HG03159 (cell line): ENCODE results near the gene THY1.
"Not testable (repeated sequence)": the region's sequence is repeated elsewhere in the genome, so short reads cannot be mapped to it uniquely, and the experiment has no call there.

Experiments
- ATAC-seq: cut with Tn5 transposase; IDR thresholded peaks from one replicate; pipeline ENCODE4 v1.9.1; 2021; ENCODE audit warnings: mild to moderate bottlenecking, moderate library complexity; ENCODE audit not compliant: unreplicated experiment

Gene THY1

GRCh38 chr11:119422809-119423508 is at the start of gene THY1:
Gene THY1, minus strand, starts transcription at chr11:119423172. Its CDS starts 2,267 bp downstream, at chr11:119420905.
- ATAC-seq = no peak

- no peak for ATAC-seq
Measured at GRCh38 chr11:119472186-119472855, 49.3 kb upstream of the THY1 start.

- ATAC-seq = no peak
Measured at GRCh38 chr11:119471329-119471728, 48.4 kb upstream of the THY1 start.

- no peak for ATAC-seq
Measured at GRCh38 chr11:119470317-119471291, 47.6 kb upstream of the THY1 start.

GRCh38 chr11:119469506-119469905 is 46.5 kb upstream of the THY1 start:
- no peak for ATAC-seq

- no peak for ATAC-seq
Measured at GRCh38 chr11:119468511-119468910, 45.5 kb upstream of the THY1 start.

- ATAC-seq = no peak
Measured at GRCh38 chr11:119461229-119461963, 38.4 kb upstream of the THY1 start.

- ATAC-seq = no peak
Measured at GRCh38 chr11:119460582-119460981, 37.6 kb upstream of the THY1 start.

- no peak for ATAC-seq
Measured at GRCh38 chr11:119460097-119460496, 37.1 kb upstream of the THY1 start.

GRCh38 chr11:119459293-119459976 is 36.5 kb upstream of the THY1 start:
- no peak for ATAC-seq

GRCh38 chr11:119455708-119456107 is 32.7 kb upstream of the THY1 start:
- not testable (repeated sequence) for ATAC-seq

- ATAC-seq = not testable (repeated sequence)
Measured at GRCh38 chr11:119455241-119455640, 32.3 kb upstream of the THY1 start.

- no peak for ATAC-seq
Measured at GRCh38 chr11:119453881-119454280, 30.9 kb upstream of the THY1 start.

GRCh38 chr11:119450590-119451326 is 27.8 kb upstream of the THY1 start:
- ATAC-seq = no peak

- no peak for ATAC-seq
Measured at GRCh38 chr11:119449498-119449897, 26.5 kb upstream of the THY1 start.

GRCh38 chr11:119448380-119448779 is 25.4 kb upstream of the THY1 start:
- ATAC-seq = no peak

- ATAC-seq = no peak
Measured at GRCh38 chr11:119447664-119448242, 24.8 kb upstream of the THY1 start.

- no peak for ATAC-seq
Measured at GRCh38 chr11:119446871-119447663, 24.1 kb upstream of the THY1 start.
